Endothelial cell of umbilical vein (primary cell): Measurements from ENCODE around the gene MED19. TPM values are rescaled to one million over a fixed set of nuclear protein-coding genes. Genes with fewer than 3 reads are reported as not detected.

Experiments
- BruUV-seq: library from RNA; stranded (reverse); fragments of 400-500 nt; replicated peaks from 2 replicates; lab custom pipeline; 2021; lab: Mats Ljungman, UMichigan
- CTCF ChIA-PET: fragments of 300-600, 350-600 bp; sonication (Branson Sonifier 250); formaldehyde crosslinking; loops from one replicate; lab custom pipeline; 2021; ENCODE audit warnings: antibody characterized with exemption, inconsistent platforms; lab: Charles Lee
- POLR2A ChIA-PET: fragments of 300-600, 350-600 bp; sonication (Branson Sonifier 250); formaldehyde crosslinking; loops from one replicate; lab custom pipeline; 2021; ENCODE audit warnings: antibody characterized with exemption, inconsistent platforms; lab: Charles Lee
- DNase-seq: peaks from one replicate; pipeline ENCODE4 v3.0.0-alpha.2; 2011; ENCODE audit warnings: low read depth, low spot score
- FAIRE-seq: peaks from 2 replicates; lab custom pipeline; 2011; peaks lifted over from hg19 to GRCh38; lab: Jason Lieb, UNC
- H2AFZ ChIP-seq: 2 replicates; pipeline ENCODE4 v1.6.0; 2012; ENCODE audit warnings: low read depth, low read length, control low read depth, inconsistent platforms
- H3K27ac ChIP-seq: 2 replicates; pipeline ENCODE4 v1.5.1; 2011; ENCODE audit warnings: low read depth, mild to moderate bottlenecking, control low read depth, low read length, moderate library complexity; ENCODE audit not compliant: insufficient read depth
- H3K27me3 ChIP-seq, 2 experiments: 2 replicates each; pipeline versions ENCODE4 v1.6.0 to v1.6.1; 2011; ENCODE audit warnings: low read length in 2 of 2, mixed read lengths in 1 of 2; ENCODE audit not compliant: control insufficient read depth in 2 of 2, insufficient read depth in 2 of 2
- H3K36me3 ChIP-seq, 2 experiments: 2 replicates in 1 of 2; 3 replicates in 1 of 2; pipeline ENCODE4 v1.5.1; 2011; ENCODE audit warnings: low read length in 2 of 2, mild to moderate bottlenecking in 1 of 2, moderate library complexity in 1 of 2; ENCODE audit not compliant: control insufficient read depth in 2 of 2, insufficient read depth in 2 of 2; ENCODE audit errors: extremely low read depth in 1 of 2
- H3K4me1 ChIP-seq: 3 replicates; pipeline ENCODE4 v1.5.1; 2011; ENCODE audit warnings: mild to moderate bottlenecking, low read length; ENCODE audit not compliant: control insufficient read depth, insufficient read depth; ENCODE audit errors: extremely low read depth
- H3K4me2 ChIP-seq: 2 replicates; pipeline ENCODE4 v1.6.1; 2011; ENCODE audit warnings: low read length, control low read depth, mixed read lengths; ENCODE audit not compliant: insufficient read depth
- H3K4me3 ChIP-seq, 3 experiments: fragments of 200-600 bp in 1 of 3; sonication (generic), shearing (Covaris generic) in 1 of 3; replicated peaks in 1 of 3; 2 replicates each; pipeline ENCODE4 v1.5.1; 2011 to 2016; ENCODE audit warnings: control low read depth in 3 of 3, low read length in 3 of 3, mild to moderate bottlenecking in 2 of 3, inconsistent platforms in 1 of 3, low read depth in 1 of 3, moderate library complexity in 1 of 3; ENCODE audit not compliant: insufficient read depth in 1 of 3
- H3K79me2 ChIP-seq: 2 replicates; pipeline ENCODE4 v1.6.0; 2012; ENCODE audit warnings: low read length, inconsistent platforms; ENCODE audit not compliant: control insufficient read depth, insufficient read depth
- H3K9ac ChIP-seq: replicated peaks from 2 replicates; pipeline ENCODE3; 2011; ENCODE audit warnings: low read length, control low read depth; ENCODE audit not compliant: insufficient read depth; ENCODE audit errors: extremely low read depth
- H3K9me1 ChIP-seq: replicated peaks from 3 replicates; pipeline ENCODE4 v1.6.0; 2011; ENCODE audit warnings: mild to moderate bottlenecking, low read length; ENCODE audit not compliant: control insufficient read depth, insufficient read depth; ENCODE audit errors: extremely low read depth
- H3K9me3 ChIP-seq: replicated peaks from 2 replicates; pipeline ENCODE4 v1.5.1; 2012; ENCODE audit warnings: low read length, inconsistent platforms; ENCODE audit not compliant: control insufficient read depth, insufficient read depth
- H4K20me1 ChIP-seq: replicated peaks from 2 replicates; pipeline ENCODE3; 2011; ENCODE audit warnings: mild to moderate bottlenecking, low read length; ENCODE audit not compliant: control insufficient read depth, insufficient read depth; ENCODE audit errors: extremely low read depth
- EZH2 ChIP-seq: IDR thresholded peaks from 2 replicates; pipeline ENCODE4 v1.6.1; 2012; ENCODE audit warnings: borderline replicate concordance, low read depth, mild to moderate bottlenecking, moderate library complexity, low read length, inconsistent platforms; ENCODE audit not compliant: severe bottlenecking
- FOS ChIP-seq: IDR thresholded peaks from 2 replicates; pipeline ENCODE4 v1.6.1; 2011; ENCODE audit warnings: mild to moderate bottlenecking, low read length, moderate library complexity, borderline replicate concordance; ENCODE audit not compliant: insufficient read depth
- GATA2 ChIP-seq: IDR thresholded peaks from 2 replicates; pipeline ENCODE4 v1.7.0; 2011; ENCODE audit warnings: low read depth, mild to moderate bottlenecking, moderate library complexity, mixed read lengths, low read length; ENCODE audit not compliant: insufficient read length, insufficient read depth
- JUN ChIP-seq: IDR thresholded peaks from 2 replicates; pipeline ENCODE4 v1.6.1; 2011; ENCODE audit warnings: borderline replicate concordance, low read depth; ENCODE audit not compliant: insufficient read length, insufficient read depth
- MAX ChIP-seq: IDR thresholded peaks from 2 replicates; pipeline ENCODE4 v1.6.1; 2011; ENCODE audit not compliant: insufficient read depth, insufficient read length
- MYC ChIP-seq: IDR thresholded peaks from one replicate; pipeline ENCODE4 v1.6.1; 2011; ENCODE audit warnings: mild to moderate bottlenecking, low read depth, low read length
- POLR2A ChIP-seq: IDR thresholded peaks from 2 replicates; pipeline ENCODE4 v1.6.1; 2012; ENCODE audit warnings: low read depth, mild to moderate bottlenecking, control low read depth, low read length
- POLR2AphosphoS5 ChIP-seq: IDR thresholded peaks from 2 replicates; pipeline ENCODE4 v1.6.1; 2012; ENCODE audit warnings: low read depth, mild to moderate bottlenecking, control low read depth, low read length, moderate library complexity; ENCODE audit not compliant: insufficient read depth
- dilution Hi-C: fragments of 300-500 bp; cut with MboI; formaldehyde crosslinking; loops from one replicate; pipeline ENCODE4 v1.15.0; 2019; ENCODE audit warnings: low sequenced_read_pairs; ENCODE audit not compliant: extremely low pct_ligation_motif_present
- intact Hi-C: fragments of 100-400 bp; cut with micrococcal nuclease; formaldehyde crosslinking; loops from one replicate; pipeline ENCODE4 v1.10.0; 2022
- polyA plus RNA-seq, 4 experiments: library from polyadenylated mRNA; depleted of rRNA in 3 of 4; stranded (reverse) in 3 of 4; unstranded in 1 of 4; fragments of >200 nt; gene quantifications; 2 replicates each; pipeline versions ENCODE4 v1.2.1 to v1.2.3, GENCODE V29; 2011 to 2012; ENCODE audit warnings: missing spikeins in 1 of 4
- total RNA-seq: library from RNA; stranded (reverse); gene quantifications from 2 replicates; pipeline ENCODE4 v1.2.3, GENCODE V29; 2021
- TF ChIP-seq, protein P1 (sequence below), 2 donors: IDR thresholded peaks; 1 replicate in 1 of 2; 2 replicates in 1 of 2; pipeline ENCODE4 v1.5.1; 2011; ENCODE audit warnings: low read length in 2 of 2, mild to moderate bottlenecking in 2 of 2, moderate library complexity in 2 of 2, control low read depth in 1 of 2, inconsistent platforms in 1 of 2, low read depth in 1 of 2; ENCODE audit not compliant: insufficient read depth in 1 of 2; ENCODE audit errors: extremely low read depth in 1 of 2

MED19 gene
- total and polyA plus RNA-seq, 2 donors (not counting 3 experiments of a cell fraction or from before 2014, with no cell fraction given), result 25.1 to 48.0 TPM

GRCh38 chr11:57742087-57742452, 30.1 kb upstream of the MED19 start:
- H3K4me2 ChIP-seq, result peak overlapping the region; percentile 95
- peak overlapping the region; percentile 5 for H2AFZ ChIP-seq
- ChIA-PET CTCF (interaction anchor here (1.0 to 3.5 kb wide), 6 partner anchors 10 to 98 kb away, joined by 3 to 45 read pairs (median 4); partner anchors contain the start of genes BTBD18 and MED19), POLR2A (interaction anchor here (0.7 to 1.6 kb wide), 5 partner anchors 10 to 59 kb away, joined by 3 to 5 read pairs (median 4); partner anchors contain the start of genes BTBD18, MED19 and TMX2)
- H3K27me3 ChIP-seq, result no peaks in the 10 kb centered on the region
- DNase-seq (no peak), FAIRE-seq (no peak)
- H4K20me1 ChIP-seq, result no peaks in the 10 kb centered on the region
- intact Hi-C loops, result no loop called here
- no peaks in the 10 kb centered on the region for H3K9me3 ChIP-seq
- TF ChIP-seq MAX (no peak), FOS (no peak), JUN (no peak), GATA2 (no peak), EZH2 (no peak), MYC (no peak), POLR2A (no peak), POLR2AphosphoS5 (no peak)
- TF ChIP-seq, protein P1, sequence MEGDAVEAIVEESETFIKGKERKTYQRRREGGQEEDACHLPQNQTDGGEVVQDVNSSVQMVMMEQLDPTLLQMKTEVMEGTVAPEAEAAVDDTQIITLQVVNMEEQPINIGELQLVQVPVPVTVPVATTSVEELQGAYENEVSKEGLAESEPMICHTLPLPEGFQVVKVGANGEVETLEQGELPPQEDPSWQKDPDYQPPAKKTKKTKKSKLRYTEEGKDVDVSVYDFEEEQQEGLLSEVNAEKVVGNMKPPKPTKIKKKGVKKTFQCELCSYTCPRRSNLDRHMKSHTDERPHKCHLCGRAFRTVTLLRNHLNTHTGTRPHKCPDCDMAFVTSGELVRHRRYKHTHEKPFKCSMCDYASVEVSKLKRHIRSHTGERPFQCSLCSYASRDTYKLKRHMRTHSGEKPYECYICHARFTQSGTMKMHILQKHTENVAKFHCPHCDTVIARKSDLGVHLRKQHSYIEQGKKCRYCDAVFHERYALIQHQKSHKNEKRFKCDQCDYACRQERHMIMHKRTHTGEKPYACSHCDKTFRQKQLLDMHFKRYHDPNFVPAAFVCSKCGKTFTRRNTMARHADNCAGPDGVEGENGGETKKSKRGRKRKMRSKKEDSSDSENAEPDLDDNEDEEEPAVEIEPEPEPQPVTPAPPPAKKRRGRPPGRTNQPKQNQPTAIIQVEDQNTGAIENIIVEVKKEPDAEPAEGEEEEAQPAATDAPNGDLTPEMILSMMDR (IDR thresholded peaks at IDR 0.05; ENCODE audit: extremely low read depth in 1 of 2, insufficient read depth in 1 of 2, low read depth in 1 of 2, low read length in 2 of 2), result no peak
- H3K9me1 ChIP-seq, result no peaks in the 10 kb centered on the region
- H3K9ac ChIP-seq, result peak overlapping the region; percentile 76
- peaks cover 11% of the 10 kb centered on the region for H3K4me1 ChIP-seq
- TSS peak; percentile 31 for BruUV-seq
- H3K27ac ChIP-seq, result peak overlapping the region; percentile 71
- H3K4me3 ChIP-seq, result peak overlapping the region; percentile 55 to 94 (median 75)
- H3K36me3 ChIP-seq, result peaks cover 2 to 21% of the 10 kb centered on the region in 2 experiments
- dilution Hi-C loops, result no loop called here
- H3K79me2 ChIP-seq, result peaks cover 12% of the 10 kb centered on the region
